GM21367 (cell line): ENCODE results near the gene HINT2.

Source experiments
- ATAC-seq: cut with Tn5 transposase; IDR thresholded peaks from one replicate; pipeline ENCODE4 v1.9.1; 2021; ENCODE audit not compliant: unreplicated experiment

The HINT2 gene

DNA sequence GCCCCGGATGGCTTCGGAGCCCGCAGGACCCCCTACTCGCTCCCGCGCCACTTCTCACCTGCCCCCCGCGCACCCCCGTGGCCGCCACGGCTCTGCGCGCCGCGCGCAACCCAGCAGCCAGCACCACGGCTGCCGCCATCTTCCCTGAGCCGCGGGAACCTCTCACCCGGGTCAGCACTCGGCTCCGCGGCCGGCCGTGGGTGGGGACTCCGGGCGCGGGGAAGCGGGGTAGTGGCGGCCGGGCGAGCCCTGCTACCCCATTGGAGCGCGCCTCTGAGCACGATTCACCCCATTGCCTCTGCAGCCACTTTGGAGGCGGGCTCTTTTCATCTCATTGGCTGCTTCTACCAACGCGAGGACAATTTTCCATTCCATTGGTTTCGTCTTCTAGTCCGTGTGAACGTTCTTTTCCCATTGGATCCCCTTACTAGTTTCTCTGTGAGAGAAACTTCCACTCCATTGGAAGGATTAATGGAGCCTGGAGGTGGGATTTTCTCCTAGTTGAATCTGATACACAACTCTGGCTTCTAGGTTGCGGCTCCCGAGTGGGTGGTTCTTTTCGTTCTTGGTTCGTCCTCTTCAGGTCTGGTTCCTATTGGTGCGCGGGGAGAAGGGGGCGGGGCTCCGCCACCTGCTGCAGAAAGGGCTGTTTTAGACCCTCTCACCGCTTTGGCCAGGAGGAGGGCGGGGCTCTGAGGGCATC, at the start of gene HINT2:
Gene HINT2, minus strand, starts transcription at position 202 of the 703 bp plus-strand sequence. Its CDS starts 63 bp downstream, at position 139.
- ATAC-seq = peak; percentile 57

DNA sequence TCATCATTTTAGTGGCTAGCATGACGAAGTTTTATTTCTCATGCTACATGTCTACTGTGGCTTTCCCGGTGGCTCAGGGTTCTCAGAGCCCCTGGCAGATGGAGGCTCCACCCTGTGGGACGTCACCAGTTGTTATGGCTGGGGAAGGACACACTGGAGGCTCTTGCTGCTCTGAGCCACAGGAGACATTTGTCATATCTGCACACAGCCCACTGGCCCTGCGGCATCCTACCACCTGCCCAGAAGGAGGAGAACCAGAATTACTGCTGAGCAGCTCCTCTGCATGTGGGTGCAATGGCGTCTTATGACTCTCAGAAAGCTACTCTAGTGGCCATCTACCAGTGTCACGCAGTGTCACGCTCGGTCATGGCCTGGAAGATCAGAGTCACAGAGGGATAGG, 48.7 kb upstream of the HINT2 start:
- no peak for ATAC-seq

DNA sequence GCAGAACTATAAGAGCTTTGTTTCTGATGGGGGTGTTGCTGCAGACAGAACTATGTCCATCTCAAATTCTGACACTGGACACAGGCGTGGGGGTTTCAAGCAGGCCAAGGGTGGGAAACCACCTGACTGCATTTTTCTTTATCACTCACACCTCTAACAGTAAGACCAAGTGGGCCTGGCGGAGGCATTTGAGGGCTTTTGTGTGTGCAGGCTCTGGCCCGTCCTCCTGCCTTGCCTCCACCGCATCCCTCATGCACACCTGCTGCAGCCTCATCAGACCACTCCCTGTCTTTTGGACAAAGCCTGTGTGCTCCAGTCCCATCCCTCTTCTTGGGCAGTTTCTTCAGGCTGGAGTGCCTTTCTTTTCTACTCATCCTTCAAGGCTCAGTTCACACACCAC, 47.5 kb upstream of the HINT2 start:
- no peak for ATAC-seq

DNA sequence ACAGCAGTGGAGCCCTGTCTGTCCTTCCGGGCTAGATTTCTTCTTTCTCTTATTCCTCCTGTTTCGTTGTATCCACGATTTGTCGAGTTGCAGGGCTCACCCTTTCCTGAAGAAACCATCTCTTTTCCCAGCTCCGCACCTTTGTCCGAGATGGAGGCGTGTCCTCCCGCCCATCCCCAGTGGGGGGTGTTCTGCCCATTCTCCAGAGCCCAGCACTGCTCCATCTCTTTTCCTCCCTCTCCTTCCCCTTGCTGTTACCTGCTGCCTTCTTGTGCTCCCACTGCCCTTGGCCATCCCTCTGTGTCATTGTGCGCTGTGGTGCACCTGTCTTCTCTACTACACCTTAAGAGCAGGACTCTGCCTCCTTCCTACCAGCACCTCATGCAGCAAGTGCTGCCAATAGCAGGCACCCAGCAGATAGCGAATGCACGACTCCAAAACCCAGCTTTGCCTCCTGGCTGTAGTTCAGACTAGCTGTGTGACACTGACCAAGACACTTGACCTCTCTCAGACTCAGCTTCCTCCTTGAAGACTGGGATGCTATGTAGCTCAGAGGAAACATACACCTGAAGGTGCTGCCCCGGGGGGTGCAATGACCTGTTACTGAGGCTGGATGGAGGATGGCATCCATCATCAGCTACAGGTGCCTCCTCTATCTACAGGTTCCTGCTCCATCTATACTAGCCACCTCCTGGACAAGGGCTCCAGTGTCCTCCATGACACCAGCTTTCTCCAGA, 46.5 kb upstream of the HINT2 start:
- ATAC-seq = no peak

DNA sequence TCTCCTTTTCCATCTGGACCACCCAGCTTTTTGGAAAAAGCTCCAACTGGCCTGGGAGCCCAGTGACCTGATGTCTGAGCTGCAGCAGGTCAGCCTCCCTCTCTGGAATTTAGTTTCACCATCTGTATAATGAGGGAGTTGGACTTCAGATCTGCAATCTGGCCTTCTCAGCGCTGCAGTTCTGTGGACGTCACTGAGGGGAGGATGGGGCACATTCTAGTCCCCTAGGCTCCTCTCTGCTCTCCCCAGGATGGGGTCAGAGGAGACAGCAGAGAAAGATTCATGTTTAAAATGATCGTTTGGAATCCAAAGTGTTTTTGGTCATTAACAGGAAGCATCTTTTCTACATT, 45.1 kb upstream of the HINT2 start:
- ATAC-seq = no peak

DNA sequence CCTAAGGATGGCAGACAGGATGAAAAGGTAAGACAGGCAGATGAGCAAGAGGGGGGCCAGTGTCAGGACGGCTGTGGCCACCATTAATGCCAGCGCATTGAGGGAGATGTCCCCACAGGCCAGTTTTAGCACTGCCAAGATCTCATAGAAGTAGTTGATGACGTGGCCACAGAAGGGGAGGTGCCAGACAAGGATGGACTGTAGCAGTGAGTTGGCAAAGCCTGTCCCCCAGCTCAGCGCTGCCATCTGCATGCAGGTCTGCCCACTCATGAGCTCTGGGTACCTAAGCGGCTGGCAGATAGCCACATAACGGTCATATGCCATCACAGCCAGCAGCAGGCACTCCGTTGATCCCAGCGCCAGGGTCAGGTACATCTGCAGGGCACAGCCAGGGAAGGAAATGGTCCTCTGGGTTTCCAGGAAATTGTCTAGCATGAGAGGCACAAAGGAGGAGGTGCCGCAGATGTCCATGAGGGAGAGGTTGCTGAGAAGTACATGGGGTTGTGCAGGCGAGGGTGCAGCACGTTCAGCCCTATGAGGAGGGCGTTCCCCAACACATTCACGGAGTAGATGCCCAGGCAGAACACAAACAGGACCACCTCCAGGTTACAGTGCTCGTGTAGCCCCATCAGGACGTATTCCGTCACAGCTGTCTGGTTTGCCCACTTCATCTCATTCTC, 44.6 kb upstream of the HINT2 start:
- no peak for ATAC-seq

DNA sequence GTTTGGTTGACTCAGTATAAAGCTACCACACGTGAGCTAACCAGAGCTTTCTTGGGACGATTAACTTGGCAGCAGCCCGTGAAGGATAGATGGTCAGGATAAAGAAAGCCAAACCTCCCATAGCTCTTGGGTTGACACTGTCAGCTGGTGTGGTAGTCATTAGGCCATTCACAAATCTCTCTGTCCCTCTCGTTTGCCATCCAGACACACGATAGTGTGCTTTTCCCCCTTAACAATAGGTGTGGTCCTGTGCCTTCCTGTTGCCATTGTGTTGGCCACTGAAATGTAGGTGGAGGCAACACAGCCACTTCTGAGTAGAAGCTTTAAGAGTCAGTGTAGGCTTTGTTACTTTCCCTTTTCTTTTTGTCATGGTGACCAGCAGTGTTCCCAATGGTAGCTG, 43.6 kb upstream of the HINT2 start:
- no peak for ATAC-seq

DNA sequence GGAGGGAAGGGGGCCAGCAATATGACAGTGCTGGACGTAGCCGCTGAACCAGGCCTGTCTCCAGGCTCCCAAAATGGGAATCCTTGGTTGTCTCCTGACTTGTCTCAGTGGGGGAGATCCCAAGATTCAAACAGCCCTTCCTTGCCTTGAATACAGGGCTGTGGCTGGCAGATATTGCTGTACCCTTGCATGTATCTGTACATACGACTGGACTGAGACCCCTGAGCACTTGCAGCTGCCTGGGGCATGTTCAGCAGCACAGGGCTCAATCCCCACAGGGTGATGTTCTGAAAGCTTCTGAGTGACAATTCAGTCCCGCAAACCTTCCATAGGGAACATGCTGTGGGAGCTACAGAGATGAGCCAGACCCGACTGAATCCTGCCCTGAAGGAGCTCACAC, 42.0 kb upstream of the HINT2 start:
- no peak for ATAC-seq

DNA sequence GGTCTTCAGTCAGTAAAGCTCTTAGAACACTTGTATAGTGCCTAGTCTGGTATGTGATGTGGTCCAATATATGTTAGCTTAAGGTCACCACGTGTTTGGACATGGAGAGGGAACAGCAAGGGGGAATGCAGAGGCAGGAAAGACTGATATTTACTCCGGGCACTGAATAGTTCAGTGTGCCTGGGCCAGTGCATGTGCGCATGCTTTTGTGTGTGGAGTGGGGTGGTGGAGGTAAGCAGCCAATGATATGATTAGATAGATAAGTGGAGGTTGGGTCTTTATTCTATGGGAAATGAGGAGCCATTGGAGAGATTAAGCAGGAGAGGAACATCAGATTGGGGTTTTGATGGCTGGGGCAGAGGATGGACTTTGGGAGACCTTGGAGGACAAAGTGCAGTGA, 41.4 kb upstream of the HINT2 start:
- no peak for ATAC-seq

DNA sequence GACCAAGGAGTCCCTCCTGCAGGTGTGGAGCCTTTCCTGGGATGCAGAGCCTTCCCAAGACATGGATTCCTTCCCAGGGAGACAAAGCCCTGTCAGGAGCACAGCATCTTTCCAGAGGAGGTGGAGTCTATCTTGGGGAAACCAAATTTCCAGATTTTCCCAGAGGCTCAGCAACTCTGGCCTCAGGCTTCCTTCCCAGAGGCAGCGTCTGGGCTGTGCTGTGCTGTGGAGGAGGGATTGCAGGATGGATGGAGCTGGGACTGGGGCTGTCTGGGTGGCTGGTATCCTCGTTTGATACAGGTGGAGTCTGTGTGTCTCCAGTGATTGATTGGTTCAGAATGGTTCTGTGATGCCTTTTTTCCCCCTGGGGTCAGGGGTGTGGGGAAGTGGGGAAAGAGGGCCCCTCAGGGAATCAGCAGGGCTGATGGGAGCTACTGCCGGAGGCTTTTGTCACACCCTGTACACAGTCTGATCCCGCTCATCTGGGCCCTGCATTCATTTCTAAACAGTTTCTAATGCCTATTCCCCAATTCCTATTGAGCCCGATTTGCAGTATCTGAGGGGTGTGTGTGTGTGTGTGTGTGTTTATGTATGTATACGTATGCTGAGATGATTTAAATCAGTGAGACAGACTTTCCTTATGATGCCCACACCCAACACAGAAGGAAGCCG, 39.4 kb upstream of the HINT2 start:
- no peak for ATAC-seq

DNA sequence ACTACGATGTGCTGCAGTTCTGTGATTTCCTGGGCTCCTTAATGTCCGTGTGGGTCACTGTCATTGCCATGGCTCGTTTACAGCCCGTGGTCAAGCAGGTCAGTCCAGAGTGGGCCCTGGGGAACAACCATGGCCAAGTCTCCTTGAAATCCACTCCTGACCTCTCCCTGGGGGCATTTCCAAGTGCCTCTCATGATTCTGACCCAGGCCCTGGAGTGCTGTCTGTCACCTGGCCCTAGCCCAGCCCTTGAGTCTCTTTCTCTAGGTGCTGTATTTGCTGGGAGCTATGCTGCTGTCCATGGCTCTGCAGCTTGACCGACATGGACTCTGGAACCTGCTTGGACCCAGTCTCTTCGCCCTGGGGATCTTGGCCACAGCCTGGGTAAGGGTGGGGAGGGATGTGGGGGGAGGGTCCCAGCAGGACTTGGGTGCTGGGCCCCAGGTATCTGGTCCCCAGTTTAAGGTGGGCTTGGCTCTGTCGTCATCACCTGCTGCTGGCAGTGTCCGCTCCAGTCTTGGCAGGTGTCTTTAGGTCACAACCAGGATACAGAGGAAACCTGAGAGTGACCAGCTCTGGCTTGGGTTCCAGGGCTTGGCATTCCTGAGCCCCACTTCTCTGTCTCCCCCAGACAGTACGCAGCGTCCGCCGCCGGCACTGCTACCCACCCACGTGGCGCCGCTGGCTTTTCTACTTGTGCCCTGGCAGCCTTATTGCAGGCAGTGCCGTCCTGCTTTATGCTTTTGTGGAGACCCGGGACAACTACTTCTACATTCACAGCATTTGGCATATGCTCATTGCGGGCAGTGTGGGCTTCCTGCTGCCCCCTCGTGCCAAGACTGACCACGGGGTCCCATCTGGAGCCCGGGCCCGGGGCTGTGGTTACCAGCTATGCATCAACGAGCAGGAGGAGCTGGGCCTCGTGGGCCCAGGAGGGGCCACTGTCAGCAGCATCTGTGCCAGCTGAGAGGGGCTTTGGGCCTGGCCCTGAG, 38.3 kb upstream of the HINT2 start:
- ATAC-seq = no peak

DNA sequence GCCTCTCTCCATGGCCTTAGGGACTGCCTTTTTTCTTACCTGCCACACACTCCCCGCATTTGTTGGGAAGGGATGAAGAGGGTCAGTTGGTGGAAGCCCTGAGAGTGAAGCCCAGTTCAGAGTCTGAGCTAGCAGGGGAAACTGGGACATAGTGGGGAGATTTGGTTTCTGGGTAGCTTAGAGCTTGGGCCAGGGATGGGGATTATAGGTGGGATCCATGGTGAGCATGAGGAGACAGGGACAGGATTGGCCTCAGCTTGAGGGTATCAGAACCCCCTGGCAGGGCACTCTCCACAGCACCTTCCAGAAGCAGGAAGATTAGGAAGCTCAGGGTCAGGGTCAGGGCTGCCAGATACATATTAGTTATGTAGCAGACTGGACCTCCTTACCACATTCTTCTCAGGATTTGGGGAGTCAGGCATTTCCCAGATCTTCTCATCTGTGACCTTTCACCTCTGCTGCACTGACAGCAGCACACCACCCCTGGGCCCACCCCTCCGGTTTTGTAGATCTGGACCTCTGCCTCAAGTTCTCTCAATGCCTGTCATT, 37.5 kb upstream of the HINT2 start:
- no peak for ATAC-seq

DNA sequence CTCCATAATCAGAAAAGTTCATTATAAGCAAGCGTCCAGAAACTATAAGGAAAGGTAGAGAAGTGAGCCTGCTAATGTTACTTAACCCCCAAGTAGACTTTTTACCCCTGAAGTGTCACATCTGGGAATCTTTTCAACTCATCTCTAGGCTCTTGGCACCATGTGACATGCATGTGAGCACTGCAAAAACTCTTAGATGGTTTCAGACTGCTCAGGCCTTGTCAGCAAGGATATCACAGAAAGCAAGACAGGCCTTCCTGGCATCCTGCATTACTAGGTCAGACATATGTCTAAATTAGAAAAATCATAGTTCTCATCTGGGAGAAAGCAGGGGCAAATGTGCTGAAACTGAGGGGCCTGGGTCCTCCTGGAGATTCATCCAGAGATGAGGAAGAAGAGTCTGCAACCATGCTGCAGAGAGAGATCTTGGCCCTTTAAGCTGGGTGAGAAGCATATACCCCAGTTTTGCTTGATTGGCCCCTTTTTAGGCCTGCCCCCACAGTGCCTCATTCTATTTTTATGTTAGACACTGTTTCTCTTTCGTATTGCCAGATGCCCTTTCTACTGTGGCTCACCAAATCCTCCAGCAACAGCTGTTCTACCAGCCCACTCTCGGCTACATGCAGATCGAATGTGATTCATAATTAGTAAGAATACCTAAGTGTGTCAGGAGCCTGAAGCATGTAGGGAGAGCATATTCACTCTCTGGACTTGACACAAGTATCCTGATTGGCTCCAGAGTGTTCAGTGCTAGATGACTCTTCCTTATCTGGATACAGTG, 33.1 kb upstream of the HINT2 start:
- peak; percentile 68 for ATAC-seq

DNA sequence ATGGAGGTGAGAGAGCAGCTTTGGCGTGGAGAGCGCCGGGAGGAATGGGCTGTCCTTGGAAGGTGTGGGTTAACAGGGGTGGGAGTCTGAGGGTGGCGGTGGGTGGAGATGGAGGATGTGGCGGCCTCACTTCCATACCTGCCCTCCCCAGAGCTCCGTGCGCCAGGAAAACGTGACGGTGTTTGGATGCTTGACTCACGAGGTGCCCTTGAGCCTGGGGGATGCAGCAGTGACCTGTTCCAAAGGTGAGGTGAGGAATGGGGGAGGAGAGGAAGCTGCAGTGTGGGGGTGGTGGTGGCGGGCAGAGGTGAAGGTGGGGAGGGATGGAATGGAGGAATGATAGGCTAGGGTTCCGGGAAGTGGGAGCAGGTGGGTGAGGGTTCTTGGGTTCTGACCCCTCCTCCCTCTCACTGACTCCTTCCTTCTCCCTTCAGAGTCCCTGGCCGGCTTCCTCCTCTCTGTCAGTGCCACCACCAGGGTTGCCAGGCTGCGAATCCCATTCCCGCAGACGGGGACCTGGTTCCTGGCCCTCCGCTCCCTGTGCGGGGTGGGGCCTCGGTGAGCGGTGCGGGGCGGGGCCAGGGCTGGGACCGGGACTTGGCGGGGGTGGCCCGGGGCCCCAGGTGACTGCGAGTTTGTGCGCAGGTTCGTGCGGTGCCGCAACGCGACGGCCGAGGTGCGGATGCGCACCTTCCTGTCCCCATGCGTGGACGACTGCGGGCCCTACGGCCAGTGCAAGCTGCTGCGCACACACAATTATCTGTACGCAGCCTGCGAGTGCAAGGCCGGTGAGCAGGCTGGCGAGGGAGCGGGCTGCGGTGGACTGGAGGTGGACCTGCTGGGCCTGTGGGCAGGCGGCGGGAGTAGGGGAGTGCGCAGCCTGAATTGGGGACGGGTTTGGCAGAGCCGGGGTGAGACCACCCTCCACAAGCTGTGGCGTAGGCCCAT, 31.3 kb upstream of the HINT2 start:
- ATAC-seq = no peak

DNA sequence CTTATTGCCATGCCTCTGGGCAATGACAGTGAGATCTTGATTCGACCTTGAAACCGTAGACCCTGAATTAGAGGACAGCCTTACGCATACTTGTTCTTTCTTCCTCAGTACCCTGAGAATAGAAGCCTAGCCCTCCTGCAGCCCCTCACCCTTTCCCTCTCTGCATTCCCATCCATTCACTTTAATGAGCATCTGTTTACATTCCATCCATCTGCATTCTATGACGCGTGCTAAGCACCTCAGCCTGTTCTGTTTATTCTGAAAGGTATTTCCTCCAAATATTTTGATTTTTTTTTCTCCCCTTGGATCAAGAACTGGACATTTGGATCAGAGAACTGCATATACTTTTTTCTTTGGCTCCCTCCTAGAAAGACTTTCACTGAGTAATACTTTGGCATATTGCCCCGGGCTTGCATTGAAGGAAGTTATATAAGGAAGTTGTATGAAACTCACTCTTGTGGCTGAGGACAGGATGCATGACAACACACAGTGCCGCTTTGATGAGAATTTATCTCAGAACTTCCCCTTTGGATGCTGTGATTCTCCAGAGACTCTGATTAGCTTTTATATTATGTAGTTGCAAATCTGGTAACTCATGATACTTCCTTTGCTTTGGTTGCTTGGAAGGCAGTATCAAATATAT, 29.9 kb upstream of the HINT2 start:
- ATAC-seq = no peak

DNA sequence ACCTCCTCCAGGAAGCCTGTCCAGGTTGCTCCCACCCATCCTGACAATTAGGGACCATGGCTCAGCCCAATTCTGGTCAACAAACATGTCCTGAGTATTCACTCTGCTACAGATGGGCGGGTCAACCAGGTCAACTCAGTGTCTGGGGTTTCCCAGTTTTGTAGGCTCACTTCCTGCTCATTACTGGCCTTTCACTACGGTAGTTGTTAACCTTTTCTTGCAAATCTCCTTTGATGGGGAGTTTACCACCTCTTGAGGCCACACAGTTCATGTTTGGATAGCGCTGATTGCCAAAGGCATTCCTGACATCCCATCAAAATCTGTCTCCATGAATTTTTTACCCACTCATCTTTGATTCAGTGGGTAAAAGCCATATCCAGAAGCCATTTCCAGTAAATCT, 28.0 kb upstream of the HINT2 start:
- ATAC-seq = no peak

DNA sequence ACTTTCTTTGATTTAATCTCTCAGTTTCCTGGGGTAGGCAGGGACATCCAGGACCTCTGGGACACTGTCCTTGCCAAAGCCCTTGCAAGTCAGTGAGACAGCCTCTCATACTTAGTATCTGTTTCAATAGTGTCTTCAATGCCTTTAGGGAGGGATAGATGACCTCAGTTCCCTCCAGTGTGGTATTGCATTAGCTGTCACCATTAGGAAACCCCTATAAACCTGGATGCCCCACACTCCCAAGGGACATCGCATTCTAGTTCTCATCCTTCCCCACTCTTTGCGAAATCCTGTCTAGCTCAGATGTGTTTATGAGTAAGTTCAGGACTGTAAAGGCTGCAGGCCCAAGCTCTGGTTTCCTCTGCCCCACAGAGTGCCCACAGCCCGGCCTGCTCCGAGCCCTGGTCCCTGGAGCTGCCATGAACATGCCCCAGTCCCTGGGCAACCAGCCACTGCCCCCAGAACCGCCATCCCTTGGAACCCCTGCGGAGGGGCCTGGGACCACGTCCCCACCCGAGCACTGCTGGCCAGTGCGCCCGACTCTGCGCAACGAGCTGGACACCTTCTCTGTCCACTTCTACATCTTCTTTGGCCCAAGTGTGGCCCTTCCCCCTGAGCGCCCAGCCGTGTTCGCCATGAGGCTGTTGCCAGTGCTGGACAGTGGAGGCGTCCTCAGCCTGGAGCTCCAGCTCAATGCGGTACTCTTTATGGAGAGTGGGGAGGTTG, 27.3 kb upstream of the HINT2 start:
- ATAC-seq = no peak
